LNCaP clone FGC (cell line): ENCODE data around the gene INTS2.
"Not testable (repeated sequence)": the region's sequence is repeated elsewhere in the genome, so short reads cannot be mapped to it uniquely, and the experiment has no call there.

Source experiments
- DNase-seq: peaks from one replicate; pipeline ENCODE4 v3.0.0-alpha.2; 2011; ENCODE audit warnings: low read depth
- H3K4me3 ChIP-seq: 2 replicates; pipeline ENCODE4 v1.5.1; 2011; ENCODE audit warnings: mild to moderate bottlenecking, low read depth, low read length, control low read depth
- TF ChIP-seq, protein P1 (sequence below): IDR thresholded peaks from 2 replicates; pipeline ENCODE4 v1.5.1; 2012; ENCODE audit warnings: mild to moderate bottlenecking; ENCODE audit not compliant: control insufficient read depth, insufficient read depth; ENCODE audit errors: extremely low read depth

Gene INTS2

DNA sequence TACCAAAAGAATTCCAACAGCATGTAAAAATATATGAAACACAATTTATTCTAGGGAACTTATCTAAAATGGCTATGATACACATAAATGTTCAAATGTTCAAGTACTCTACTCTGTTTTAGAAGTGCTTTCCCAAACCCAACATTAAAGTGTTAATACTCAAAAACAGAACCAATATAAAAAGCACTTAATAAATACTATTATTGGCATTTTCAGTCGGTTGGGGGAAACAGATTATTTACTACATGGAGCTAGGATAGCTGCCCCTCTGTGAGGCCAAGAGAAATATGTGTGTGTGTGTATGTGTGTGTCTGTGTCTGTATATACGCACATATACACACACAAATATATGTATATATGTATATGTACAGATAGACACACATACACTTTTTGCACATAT, 32.4 kb downstream of the INTS2 start:
- no peak overlapping the region for H3K4me3 ChIP-seq
- no peak for DNase-seq
- TF ChIP-seq, protein P1, sequence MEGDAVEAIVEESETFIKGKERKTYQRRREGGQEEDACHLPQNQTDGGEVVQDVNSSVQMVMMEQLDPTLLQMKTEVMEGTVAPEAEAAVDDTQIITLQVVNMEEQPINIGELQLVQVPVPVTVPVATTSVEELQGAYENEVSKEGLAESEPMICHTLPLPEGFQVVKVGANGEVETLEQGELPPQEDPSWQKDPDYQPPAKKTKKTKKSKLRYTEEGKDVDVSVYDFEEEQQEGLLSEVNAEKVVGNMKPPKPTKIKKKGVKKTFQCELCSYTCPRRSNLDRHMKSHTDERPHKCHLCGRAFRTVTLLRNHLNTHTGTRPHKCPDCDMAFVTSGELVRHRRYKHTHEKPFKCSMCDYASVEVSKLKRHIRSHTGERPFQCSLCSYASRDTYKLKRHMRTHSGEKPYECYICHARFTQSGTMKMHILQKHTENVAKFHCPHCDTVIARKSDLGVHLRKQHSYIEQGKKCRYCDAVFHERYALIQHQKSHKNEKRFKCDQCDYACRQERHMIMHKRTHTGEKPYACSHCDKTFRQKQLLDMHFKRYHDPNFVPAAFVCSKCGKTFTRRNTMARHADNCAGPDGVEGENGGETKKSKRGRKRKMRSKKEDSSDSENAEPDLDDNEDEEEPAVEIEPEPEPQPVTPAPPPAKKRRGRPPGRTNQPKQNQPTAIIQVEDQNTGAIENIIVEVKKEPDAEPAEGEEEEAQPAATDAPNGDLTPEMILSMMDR: no peak

DNA sequence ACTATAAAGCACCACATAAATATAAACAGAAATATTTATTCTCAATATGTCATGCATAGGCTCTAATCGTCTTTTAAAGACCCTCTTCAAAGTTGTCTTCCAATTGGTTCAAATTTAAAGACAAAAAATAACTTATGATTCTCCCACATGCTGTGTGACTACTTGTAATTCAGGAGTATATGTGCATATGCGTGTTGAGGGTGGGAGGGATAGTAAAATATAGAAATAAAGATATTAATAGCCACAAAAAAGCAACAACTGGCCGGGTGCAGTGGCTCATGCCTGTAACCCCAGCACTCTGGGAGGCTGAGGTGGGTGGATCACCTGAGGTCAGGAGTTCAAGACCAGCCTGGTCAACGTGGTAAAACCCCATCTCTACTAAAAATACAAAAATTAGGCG, 33.5 kb downstream of the INTS2 start:
- not testable (repeated sequence) for DNase-seq, H3K4me3 ChIP-seq

DNA sequence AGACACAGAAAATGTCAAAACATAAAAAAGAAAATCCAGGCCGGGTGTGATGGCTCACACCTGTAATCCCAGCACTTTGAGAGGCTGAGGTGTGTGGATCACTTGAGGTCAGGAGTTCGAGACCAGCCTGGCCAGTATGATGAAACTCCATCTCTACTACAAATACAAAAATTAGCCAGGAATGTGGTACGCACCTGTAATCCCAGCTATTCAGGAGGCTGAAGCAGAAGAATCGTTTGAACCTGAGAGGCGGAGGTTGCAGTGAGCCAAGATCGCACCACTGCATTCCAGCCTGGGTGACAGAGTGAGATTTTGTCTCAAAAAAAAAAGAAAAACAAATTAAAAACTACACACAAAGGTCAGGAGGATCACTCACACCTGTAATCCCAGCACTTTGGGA, 40.0 kb downstream of the INTS2 start:
- not testable (repeated sequence) for H3K4me3 ChIP-seq, DNase-seq

DNA sequence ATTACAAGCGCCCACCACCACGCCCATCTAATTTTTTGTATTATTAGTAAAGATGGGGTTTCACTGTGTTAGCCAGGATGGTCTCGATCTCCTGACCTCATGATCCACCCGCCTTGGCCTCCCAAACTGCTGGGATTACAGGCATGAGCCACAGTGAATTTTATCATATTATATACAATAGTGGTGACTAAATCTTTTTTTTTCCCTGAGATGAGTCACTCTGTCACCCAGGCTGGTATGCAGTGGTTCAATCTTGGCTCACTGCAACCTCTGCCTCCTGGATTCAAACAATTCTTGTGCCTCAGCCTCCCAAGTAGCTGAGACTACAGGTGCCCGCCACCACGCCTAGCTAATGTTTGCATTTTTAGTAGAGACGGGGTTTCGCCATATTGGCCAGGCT, 41.9 kb downstream of the INTS2 start:
- H3K4me3 ChIP-seq, DNase-seq: not testable (repeated sequence)

DNA sequence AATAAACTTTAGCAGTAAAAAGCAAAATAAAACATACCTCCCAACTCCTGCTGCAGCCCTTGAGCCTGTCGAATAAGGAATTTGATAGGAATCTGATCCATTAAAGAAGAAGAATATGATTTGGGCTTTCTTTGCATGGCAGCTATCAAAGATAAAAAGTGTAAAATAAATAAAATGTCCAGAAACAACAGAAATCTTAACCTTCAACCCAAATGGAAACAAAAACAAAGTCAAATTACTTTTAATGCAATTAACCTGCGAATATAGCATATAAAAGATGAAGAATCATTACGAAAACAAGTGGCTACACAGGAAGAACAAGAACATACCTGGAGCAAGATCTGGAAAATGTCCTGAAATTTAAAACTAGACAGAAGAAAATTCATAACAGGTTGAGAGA, 42.9 kb downstream of the INTS2 start:
- no peak for DNase-seq
- H3K4me3 ChIP-seq: no peak overlapping the region
- TF ChIP-seq, protein P1: no peak

DNA sequence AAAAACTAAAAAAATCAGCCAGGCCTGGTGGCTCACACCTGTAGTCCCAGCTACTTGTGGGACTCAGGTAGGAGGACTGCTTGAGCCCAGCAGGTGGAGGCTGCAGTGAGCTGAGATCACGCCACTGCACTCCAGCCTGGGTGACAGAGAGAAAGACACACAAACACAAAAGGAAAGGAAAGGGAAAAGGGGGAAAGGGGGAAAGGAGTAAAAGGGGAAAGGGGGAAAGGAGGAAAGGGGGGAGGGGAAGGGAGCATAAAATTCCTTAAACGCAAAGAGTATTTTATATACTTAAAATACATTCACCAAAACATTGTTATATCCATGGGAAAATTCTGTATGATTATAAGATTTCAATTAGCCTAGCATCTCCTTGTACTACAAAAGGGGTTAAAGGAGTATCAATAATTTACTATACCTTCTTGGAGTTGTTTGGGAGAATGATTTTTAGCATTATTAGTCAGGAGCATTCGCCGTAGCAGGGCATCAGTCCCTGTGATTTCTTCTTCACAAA, 47.1 kb downstream of the INTS2 start:
- TF ChIP-seq, protein P1: no peak
- no peak overlapping the region for H3K4me3 ChIP-seq
- no peak for DNase-seq

DNA sequence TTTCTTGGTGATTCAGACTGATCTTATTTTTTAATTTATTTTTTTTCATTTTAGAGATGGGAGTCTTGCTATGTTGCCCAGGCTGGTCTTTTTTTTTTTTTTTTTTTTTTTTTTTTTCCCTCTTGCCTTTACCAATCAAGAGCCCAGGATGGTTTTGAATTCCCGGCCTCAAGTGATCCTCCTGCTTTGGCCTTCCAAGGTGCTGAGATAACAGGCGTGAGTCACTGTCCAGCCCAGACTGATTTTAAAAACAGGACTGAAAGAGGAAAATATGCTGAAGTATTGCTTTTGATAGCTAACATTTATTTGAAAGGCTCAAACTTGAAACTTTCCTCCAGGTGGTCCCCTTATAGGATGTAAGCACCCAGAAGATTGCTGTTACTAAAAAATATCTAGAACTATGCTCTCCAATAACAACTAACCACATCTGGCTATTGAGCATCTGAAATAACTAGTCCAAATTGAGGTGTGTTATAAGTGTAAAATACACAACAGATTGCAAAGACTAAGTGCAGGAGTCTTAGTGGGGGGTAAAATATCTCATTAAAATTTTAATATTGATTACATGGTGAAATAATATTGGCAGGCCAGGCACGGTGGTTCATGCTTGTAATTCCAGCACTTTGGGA, 48.7 kb downstream of the INTS2 start:
- no peak overlapping the region for H3K4me3 ChIP-seq
- TF ChIP-seq, protein P1: no peak
- no peak for DNase-seq

DNA sequence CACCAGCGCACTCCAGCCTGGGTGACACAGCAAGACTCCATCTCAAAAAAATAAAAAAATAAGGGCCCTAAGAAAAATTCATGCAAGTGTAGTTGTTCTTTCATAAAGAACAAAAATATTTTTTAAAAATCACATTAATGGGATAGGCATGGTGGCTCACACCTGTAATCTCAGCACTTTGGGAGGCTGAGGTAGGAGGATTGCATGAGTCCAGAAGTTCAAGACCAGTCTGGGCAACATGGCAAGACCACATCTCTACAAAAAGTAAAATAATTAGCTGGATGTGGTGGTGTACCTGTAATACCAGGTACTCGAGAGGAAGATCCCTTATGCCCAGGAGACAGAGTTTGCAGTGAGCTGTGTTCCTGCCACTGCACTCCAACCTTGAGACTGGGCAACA, 49.3 kb downstream of the INTS2 start:
- TF ChIP-seq, protein P1: no peak
- no peak overlapping the region for H3K4me3 ChIP-seq
- no peak for DNase-seq
